Right renal cortex interstitium (tissue), 3 donors: ENCODE data around the gene JADE2. TPM values are rescaled to one million over a fixed set of nuclear protein-coding genes. Genes with fewer than 3 reads are reported as not detected.
"Not testable (repeated sequence)": the region's sequence is repeated elsewhere in the genome, so short reads cannot be mapped to it uniquely, and the experiment has no call there.

Experiments used
- DNase-seq, 3 donors: peaks; one replicate each; pipeline ENCODE4 v3.0.0-alpha.2; 2013; ENCODE audit warnings: low read depth in 3 of 3, low spot score in 2 of 3
- polyA plus RNA-seq, 3 donors: library from polyadenylated mRNA; unstranded; fragments of 120-200 nt; gene quantifications; one replicate each; pipeline ENCODE4 v1.2.1, GENCODE V29; 2013; ENCODE audit not compliant: insufficient read length in 3 of 3

The JADE2 gene
- polyA plus RNA-seq, 3 donors, result 9.7 to 10.3 (median 9.9) TPM

GRCh38 chr5:134580001-134580460 lies 54.6 kb downstream of the JADE2 start:
- DNase-seq, result no peak

DNA sequence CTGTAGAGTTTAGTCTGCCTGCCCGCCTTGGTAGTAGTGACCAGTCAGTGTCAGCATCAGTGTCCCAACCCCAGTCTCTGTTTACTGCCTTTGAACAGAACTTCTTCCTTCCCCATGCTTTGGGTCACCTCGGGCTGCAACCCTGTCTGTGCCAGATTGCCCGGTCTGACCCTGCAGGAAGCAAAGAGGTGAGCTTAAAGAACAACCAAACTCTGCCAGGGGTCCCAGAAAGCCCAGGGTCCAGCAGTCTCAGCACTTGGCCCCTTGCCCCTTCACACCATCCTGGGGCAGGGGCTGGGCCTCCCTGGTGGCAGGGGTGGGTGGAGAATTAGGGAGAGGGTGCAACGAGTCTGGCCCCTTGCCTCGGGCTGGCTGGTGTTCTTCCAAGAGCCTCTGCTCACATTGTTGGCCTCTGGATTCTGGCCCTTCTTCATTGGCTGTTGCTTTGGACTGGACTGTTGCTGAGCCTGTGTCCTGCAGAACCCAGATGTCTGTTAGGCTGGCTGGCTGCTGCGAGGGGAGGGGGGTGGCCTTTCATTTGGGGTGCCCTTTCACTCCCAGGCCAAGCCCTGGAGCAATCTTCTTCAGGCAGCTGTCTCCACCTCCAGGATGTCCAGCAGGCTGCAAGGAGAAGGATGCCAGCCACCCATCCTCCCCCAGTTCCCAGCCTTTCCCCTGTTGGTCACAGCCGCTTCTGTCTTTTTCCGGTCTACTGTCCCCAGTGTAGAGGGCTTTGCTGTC lies 55.9 kb downstream of the JADE2 start:
- no peak for DNase-seq

DNA sequence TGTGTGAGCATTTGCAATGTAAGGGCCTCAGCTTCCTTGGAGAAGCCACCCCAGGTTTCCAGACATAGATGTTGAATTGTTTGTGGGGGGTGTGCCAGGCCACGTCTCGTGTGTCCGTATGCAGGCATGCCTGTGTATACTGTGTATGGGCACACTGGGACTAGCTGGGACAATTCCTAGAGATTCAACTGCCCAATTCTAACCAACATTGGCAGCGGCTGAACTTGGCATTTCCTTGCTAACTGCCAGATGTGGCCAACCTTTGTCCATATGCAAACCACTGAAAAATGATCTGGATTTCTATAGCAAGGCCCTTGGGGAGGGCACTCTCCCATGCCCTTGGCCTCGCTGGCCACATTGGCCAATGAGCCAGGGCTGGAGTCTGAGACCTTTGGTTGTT lies 56.8 kb downstream of the JADE2 start:
- DNase-seq, result no peak

DNA sequence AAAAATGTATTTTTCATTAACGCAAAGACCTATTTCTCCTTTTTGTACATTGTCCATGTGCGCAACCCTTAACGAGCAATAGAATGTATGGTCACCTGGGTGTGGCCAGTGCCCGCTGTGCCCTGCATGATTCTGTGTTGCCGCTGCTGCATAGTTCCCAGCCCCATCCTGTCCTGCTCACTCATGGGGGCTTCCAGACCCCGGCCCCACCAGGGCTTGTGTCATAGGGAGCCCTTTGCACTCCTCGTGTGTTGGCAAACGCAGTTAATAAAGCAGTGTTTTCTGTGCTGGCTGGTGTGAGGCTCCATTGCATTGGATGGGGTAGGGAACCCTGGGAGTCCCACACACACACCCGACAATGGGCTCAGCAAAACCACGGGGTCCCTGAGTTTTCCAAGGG lies 57.5 kb downstream of the JADE2 start:
- no peak for DNase-seq

DNA sequence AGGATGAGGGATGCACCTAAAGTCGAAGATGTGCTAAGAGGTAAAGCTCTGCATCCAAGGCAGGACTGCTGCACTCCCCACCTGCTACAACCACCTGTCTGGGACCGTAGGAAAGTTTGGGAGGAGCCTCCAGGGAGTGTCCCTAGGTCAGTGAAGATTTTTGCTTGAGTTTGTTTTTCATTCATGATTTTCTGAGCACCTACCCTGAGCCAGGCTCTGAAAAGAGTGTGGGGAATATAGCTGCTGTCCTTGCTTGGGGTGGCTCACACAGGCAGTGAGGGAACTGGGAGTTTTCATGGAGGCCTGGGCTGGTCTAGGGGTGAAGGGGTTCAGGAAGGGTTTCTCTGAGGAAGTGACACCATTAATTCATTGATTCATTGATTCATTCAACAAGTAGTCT lies 58.3 kb downstream of the JADE2 start:
- DNase-seq, result no peak

- DNase-seq, result no peak
Measured at GRCh38 chr5:134584662-134585061, 59.2 kb downstream of the JADE2 start.

GRCh38 chr5:134585966-134586365 lies 60.5 kb downstream of the JADE2 start:
- DNase-seq, result no peak

GRCh38 chr5:134586866-134587524 lies 61.5 kb downstream of the JADE2 start:
- no peak for DNase-seq

GRCh38 chr5:134590992-134591659 lies 65.7 kb downstream of the JADE2 start:
- DNase-seq, result no peak

- DNase-seq, result no peak
Measured at GRCh38 chr5:134592141-134592746, 66.8 kb downstream of the JADE2 start.

DNA sequence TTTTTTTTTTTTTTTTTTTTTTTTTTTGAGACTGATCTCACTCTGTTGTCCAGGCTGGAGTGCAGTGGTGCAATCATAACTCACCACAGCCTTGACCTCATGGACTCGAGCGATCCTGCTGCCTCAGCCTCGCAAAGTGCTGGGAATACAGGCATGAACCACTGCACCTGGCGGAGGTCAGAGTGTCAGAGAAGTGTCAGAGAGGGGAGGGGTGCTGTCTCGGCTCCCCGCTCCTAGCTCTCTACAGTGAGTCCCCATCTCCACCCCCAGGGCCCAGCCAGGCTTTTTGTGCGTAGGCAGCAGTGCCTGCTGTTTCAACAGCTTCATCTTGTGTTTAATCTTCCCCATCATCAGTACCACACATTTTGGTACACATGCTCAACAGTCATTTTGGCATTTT lies 68.9 kb downstream of the JADE2 start:
- no peak for DNase-seq

DNA sequence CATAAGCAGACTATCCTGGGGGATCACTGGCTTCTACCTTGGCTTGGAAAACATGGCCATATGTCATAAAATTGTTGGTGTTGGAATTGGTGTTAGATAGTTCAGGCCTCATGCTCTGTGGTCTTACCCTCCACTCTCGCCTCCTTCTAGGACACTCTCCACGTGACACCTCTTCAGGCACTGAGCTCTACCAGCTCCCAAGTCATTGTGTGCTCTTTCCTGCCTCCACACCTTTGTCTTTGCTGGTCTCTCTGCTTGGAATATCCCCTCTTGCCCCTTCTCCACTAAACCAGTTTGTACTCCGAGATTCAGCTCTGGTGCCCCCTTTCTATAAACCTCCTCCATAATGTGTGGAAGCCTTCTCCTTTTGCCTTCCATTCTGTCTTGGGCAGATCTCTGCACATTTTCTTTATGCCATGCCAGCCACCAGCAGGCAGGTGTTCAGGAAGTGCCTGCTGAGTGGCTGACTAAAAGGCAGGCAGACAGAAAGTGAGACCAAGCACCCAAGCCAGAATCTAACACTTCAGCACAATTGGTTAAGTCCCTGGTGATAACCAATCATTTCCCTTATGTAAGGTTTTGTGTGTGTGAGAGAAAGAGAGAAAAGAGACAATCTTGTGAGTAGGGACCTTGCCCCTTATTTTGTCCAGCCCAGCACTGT lies 69.5 kb downstream of the JADE2 start:
- no peak for DNase-seq

GRCh38 chr5:134595458-134595838 lies 70.0 kb downstream of the JADE2 start:
- no peak for DNase-seq

- DNase-seq, result not testable (repeated sequence)
Measured at GRCh38 chr5:134599820-134600219, 74.3 kb downstream of the JADE2 start.

DNA sequence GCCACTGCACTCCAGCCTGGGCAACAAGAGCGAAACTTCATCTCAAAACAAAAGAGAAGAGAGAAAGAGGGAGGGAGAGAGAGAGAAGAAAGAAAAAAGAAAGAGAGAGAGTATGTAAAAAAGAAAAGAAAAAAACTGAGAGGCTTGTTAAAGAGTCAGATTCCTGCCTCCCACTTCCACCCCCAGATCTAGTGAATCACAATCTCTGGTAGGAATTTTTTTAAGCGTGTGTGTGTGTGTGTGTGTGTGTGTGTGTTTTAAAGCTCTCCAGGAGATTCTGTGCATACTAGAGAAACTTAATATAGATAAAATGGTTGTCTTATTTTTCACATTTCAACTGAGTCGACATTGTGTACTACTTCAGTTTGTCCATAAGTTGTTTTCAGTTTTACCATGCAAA lies 75.1 kb downstream of the JADE2 start:
- DNase-seq, result no peak

GRCh38 chr5:134603059-134603458 lies 77.6 kb downstream of the JADE2 start:
- DNase-seq, result no peak

GRCh38 chr5:134604908-134605307 lies 79.4 kb downstream of the JADE2 start:
- no peak for DNase-seq

- no peak for DNase-seq
Measured at GRCh38 chr5:134606726-134607125, 81.3 kb downstream of the JADE2 start.

- DNase-seq, result no peak
Measured at GRCh38 chr5:134608555-134608954, 83.1 kb downstream of the JADE2 start.

GRCh38 chr5:134609232-134609851 lies 83.9 kb downstream of the JADE2 start:
- DNase-seq, result no peak
